Immature natural killer cell (primary cell): Measurements from ENCODE around the gene TDRKH. TPM values are rescaled to one million over a fixed set of nuclear protein-coding genes. Genes with fewer than 3 reads are reported as not detected.
A peak's percentile ranks its signal among the peaks of the same experiment; 100 is the strongest.
"Not testable (repeated sequence)": the region's sequence is repeated elsewhere in the genome, so short reads cannot be mapped to it uniquely, and the experiment has no call there.

Experiments
- DNase-seq, 3 donors: peaks; one replicate each; pipeline ENCODE4 v3.0.0; 2022; ENCODE audit warnings: mixed read lengths in 1 of 3
- H3K27ac Mint-ChIP-seq, 6 donors: one replicate each; pipeline ENCODE4 v1.8.0; 2020; ENCODE audit warnings: mixed read lengths in 6 of 6, mild to moderate bottlenecking in 5 of 6, inconsistent platforms in 4 of 6, moderate library complexity in 3 of 6
- H3K27me3 Mint-ChIP-seq, 3 donors: one replicate each; pipeline ENCODE4 v1.8.0; 2020 to 2021; ENCODE audit warnings: low read depth in 3 of 3, mild to moderate bottlenecking in 3 of 3, mixed read lengths in 3 of 3, moderate library complexity in 3 of 3, inconsistent platforms in 1 of 3
- H3K36me3 Mint-ChIP-seq, 3 donors: one replicate each; pipeline ENCODE4 v1.8.0; 2020; ENCODE audit warnings: mixed read lengths in 3 of 3, inconsistent platforms in 2 of 3, mild to moderate bottlenecking in 2 of 3
- H3K4me1 Mint-ChIP-seq, 2 donors: one replicate each; pipeline ENCODE4 v1.8.0; 2020; ENCODE audit warnings: inconsistent platforms in 2 of 2, mild to moderate bottlenecking in 2 of 2, mixed read lengths in 2 of 2, moderate library complexity in 1 of 2
- H3K4me3 Mint-ChIP-seq, 5 donors: one replicate each; pipeline ENCODE4 v1.8.0; 2020; ENCODE audit warnings: mild to moderate bottlenecking in 5 of 5, mixed read lengths in 5 of 5, inconsistent platforms in 3 of 5, moderate library complexity in 3 of 5
- H3K9me3 Mint-ChIP-seq, 6 donors: one replicate each; pipeline ENCODE4 v1.8.0; 2020; ENCODE audit warnings: mild to moderate bottlenecking in 6 of 6, mixed read lengths in 6 of 6, inconsistent platforms in 4 of 6, moderate library complexity in 3 of 6
- polyA plus RNA-seq, 3 donors: library from polyadenylated mRNA; unstranded; fragments of 300-500 nt; fragmentation: Illumina TruSeq; gene quantifications; one replicate each; pipeline ENCODE4 v1.2.3, GENCODE V29; 2021

TDRKH gene
- polyA plus RNA-seq, 3 donors from 2014 or later = 12.0 to 16.1 (median 16.0) TPM

- peaks cover 0 to 3% (median 2%) of the 10 kb centered on the region in 3 donors for H3K27me3 Mint-ChIP-seq
- H3K4me3 Mint-ChIP-seq = no peak overlapping the region
- H3K9me3 Mint-ChIP-seq = no peaks in the 10 kb centered on the region
- peaks cover 8 to 11% of the 10 kb centered on the region in 2 donors for H3K4me1 Mint-ChIP-seq
- no peak for DNase-seq
- H3K27ac Mint-ChIP-seq = no peak overlapping the region
- no peaks in the 10 kb centered on the region for H3K36me3 Mint-ChIP-seq
Measured at GRCh38 chr1:151803915-151804314, 13.6 kb upstream of the TDRKH start.

- DNase-seq = no peak
- no peak overlapping the region for H3K27ac Mint-ChIP-seq
- no peaks in the 10 kb centered on the region for H3K9me3 Mint-ChIP-seq
- H3K27me3 Mint-ChIP-seq = peaks cover 0 to 3% (median 2%) of the 10 kb centered on the region in 3 donors
- no peak overlapping the region for H3K4me3 Mint-ChIP-seq
- H3K4me1 Mint-ChIP-seq = peaks cover 8 to 11% of the 10 kb centered on the region in 2 donors
- no peaks in the 10 kb centered on the region for H3K36me3 Mint-ChIP-seq
Measured at GRCh38 chr1:151803164-151803563, 12.9 kb upstream of the TDRKH start.

DNA sequence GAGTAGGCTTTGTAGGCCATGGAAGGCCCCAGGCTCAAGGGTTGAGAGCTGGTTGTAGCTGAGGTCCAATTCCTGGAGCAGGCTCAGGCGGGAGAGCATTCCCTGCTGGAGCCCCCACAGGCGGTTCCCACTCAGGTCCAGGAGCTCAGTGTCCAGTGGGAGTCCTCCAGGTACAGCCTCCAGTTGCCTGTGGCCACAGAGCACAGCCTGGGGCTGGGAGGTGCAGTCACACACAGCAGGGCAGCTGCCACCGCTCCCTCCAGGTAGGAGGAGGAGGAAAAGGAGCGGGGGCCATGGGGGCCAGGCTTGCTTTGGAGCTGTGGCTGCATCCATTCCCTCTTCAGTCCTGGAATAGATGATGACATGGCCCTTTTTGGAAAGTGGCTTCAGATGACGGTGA is 12.1 kb upstream of the TDRKH start:
- peaks cover 0 to 3% (median 0%) of the 10 kb centered on the region in 3 donors for H3K27me3 Mint-ChIP-seq
- no peak overlapping the region for H3K4me3 Mint-ChIP-seq
- peaks cover 8 to 11% of the 10 kb centered on the region in 2 donors for H3K4me1 Mint-ChIP-seq
- no peak overlapping the region for H3K27ac Mint-ChIP-seq
- H3K9me3 Mint-ChIP-seq = no peaks in the 10 kb centered on the region
- no peak for DNase-seq
- no peaks in the 10 kb centered on the region for H3K36me3 Mint-ChIP-seq

DNA sequence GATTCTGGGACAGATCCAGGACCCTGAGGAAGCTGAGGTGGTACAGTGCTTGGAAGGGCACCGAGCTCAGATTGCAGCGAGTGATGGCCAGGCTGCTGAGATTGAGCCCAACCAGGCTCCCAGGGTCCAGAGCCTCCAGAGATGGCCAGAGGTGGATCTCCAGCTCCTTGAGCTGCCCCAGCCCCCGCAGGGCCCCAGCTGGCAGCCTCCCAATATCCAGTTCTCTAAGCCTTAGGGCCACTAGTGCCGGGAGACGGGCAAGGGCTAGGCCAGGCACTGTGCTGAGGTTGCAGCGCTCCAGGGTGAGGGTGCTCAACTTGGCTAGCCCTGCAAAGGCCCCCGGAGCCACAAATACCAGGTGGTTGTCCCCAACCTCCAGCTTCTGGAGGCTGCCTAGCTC is 11.5 kb upstream of the TDRKH start:
- Mint-ChIP-seq H3K36me3 (peaks cover 0 to under 1% (median 0%) of the 10 kb centered on the region in 3 donors), H3K27me3 (peaks cover 0 to 3% (median 1%) of the 10 kb centered on the region in 3 donors)

DNA sequence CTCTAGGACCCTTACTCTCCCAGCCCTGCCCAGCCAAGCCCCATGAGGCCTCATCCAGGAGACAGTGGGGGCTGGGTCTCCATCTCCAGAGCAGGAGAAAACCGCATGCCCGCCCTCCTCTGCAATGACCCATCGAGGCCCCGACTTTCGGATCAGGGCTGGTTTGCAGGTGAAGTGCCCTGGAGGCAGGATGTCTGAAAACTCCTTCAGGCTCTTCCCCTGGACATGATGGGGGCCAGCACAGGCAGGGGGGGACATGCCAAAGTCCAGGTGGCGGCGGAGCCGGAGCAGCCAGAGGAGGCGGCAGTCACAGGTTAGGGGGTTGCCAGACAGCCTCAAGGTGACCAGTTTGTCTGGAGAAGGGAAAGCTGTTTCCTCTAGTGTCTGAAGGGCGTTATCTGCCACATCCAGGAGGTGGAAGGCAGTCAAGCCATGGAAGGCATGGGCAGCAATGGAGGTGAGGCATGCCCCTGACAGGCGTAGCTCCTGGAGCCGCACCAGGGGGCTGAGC is 11.1 kb upstream of the TDRKH start:
- Mint-ChIP-seq H3K4me1 (peaks cover 8 to 11% of the 10 kb centered on the region in 2 donors), H3K36me3 (peaks cover 0 to 5% (median 0%) of the 10 kb centered on the region in 3 donors), H3K9me3 (no peaks in the 10 kb centered on the region), H3K27ac (no peak overlapping the region), H3K4me3 (no peak overlapping the region), H3K27me3 (peaks cover 0 to 3% (median 1%) of the 10 kb centered on the region in 3 donors)
- DNase-seq = no peak

More for the DNA sequence above, 11.5 kb upstream of the TDRKH start:
- H3K4me3 Mint-ChIP-seq = no peak overlapping the region
- DNase-seq = no peak
- no peak overlapping the region for H3K27ac Mint-ChIP-seq
- H3K9me3 Mint-ChIP-seq = no peaks in the 10 kb centered on the region
- peaks cover 8 to 11% of the 10 kb centered on the region in 2 donors for H3K4me1 Mint-ChIP-seq

DNA sequence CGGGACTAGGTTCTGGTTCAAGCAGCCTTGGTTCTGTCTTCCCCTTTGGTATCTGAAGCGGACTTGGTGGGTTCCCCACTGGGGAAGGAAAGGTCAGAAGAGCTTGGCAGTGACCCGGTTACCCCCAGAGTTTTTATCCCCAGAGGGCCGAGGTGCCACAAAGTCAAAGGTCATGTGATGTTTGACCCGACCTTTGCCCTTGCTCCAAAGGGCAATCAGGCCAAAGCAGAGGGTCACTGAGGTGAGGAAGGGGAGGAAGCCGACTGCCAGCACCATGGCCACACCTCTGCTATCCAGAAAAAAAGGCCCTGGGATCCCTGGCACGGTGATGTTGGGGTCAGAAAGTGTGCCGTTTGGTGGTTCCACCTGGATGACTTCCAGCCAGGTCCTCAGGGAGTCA is 10.5 kb upstream of the TDRKH start:
- Mint-ChIP-seq H3K4me3 (no peak overlapping the region), H3K9me3 (no peaks in the 10 kb centered on the region), H3K36me3 (peaks cover 0 to 6% (median 0%) of the 10 kb centered on the region in 3 donors), H3K27me3 (peaks cover 0 to 3% (median 1%) of the 10 kb centered on the region in 3 donors), H3K27ac (peak overlapping the region in 2 of 6 donors; percentile 5 to 40), H3K4me1 (peaks cover 8 to 11% of the 10 kb centered on the region in 2 donors)
- no peak for DNase-seq

- peaks cover 8 to 11% of the 10 kb centered on the region in 2 donors for H3K4me1 Mint-ChIP-seq
- no peak overlapping the region for H3K4me3 Mint-ChIP-seq
- no peak overlapping the region for H3K27ac Mint-ChIP-seq
- H3K27me3 Mint-ChIP-seq = peaks cover 0 to 3% (median 1%) of the 10 kb centered on the region in 3 donors
- DNase-seq = no peak
- peaks cover 0 to 7% (median 2%) of the 10 kb centered on the region in 3 donors for H3K36me3 Mint-ChIP-seq
- no peaks in the 10 kb centered on the region for H3K9me3 Mint-ChIP-seq
Measured at GRCh38 chr1:151799179-151800022, 9.1 kb upstream of the TDRKH start.

DNA sequence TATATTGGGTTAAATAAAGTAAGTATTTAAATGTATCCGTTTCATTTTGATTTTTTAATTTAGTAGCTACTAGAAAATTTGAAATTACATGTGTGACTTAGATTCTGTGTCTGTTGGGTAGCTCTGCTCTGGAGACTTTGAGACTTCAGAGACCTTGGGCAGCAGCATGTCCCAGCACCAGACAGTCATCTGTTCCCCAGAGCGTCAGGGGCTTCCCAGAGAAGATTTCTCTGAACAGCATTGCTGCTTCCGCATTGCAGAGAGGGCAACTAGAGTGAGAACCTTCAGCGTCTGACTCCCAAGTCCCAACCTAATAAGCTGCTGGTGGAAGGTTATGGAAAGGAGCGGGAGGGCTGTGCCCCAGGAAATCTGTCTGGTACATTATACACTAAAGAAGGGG is 8.3 kb upstream of the TDRKH start:
- H3K36me3 Mint-ChIP-seq = peaks cover 0 to 10% (median 5%) of the 10 kb centered on the region in 3 donors
- H3K27me3 Mint-ChIP-seq = peaks cover 0 to 3% (median 1%) of the 10 kb centered on the region in 3 donors
- H3K9me3 Mint-ChIP-seq = no peaks in the 10 kb centered on the region
- H3K4me3 Mint-ChIP-seq = no peak overlapping the region
- DNase-seq = no peak
- H3K27ac Mint-ChIP-seq = no peak overlapping the region
- H3K4me1 Mint-ChIP-seq = peaks cover 8 to 11% of the 10 kb centered on the region in 2 donors

- no peaks in the 10 kb centered on the region for H3K9me3 Mint-ChIP-seq
- peak overlapping the region; percentile 95 to 98 (median 97) for H3K4me3 Mint-ChIP-seq
- peaks cover 0 to 5% (median 4%) of the 10 kb centered on the region in 3 donors for H3K36me3 Mint-ChIP-seq
- no peak for DNase-seq
- peak overlapping the region; percentile 83 to 94 (median 86) for H3K27ac Mint-ChIP-seq
- peaks cover 6 to 12% (median 8%) of the 10 kb centered on the region in 3 donors for H3K27me3 Mint-ChIP-seq
- H3K4me1 Mint-ChIP-seq = peaks cover 32 to 35% of the 10 kb centered on the region in 2 donors
Measured at GRCh38 chr1:151790940-151791651, 796 bp upstream of the TDRKH start.

GRCh38 chr1:151787689-151788088 is 2.6 kb downstream of the TDRKH start:
- Mint-ChIP-seq H3K27me3 (peaks cover 6 to 12% (median 8%) of the 10 kb centered on the region in 3 donors), H3K36me3 (no peaks in the 10 kb centered on the region), H3K9me3 (no peaks in the 10 kb centered on the region), H3K4me1 (peaks cover 32 to 35% of the 10 kb centered on the region in 2 donors), H3K4me3 (no peak overlapping the region), H3K27ac (no peak overlapping the region)
- no peak for DNase-seq

DNA sequence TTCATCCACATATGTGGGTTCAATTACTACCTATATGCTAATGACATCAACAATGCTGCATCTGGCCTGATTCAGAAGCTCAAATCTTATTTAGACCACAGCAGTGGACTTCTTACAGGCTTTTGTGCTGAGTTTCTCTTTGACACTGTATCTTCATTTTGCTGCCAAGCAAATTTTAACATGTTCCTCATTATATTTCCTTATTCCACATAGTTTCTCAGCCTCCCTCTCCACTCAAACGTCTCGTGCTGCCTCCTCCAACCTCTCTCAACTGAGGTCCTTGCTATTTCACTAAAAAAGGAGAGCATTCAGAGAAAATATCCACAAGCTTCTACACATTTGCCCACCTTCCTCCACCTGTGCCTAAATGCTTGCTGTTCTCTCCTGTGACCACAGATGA is 6.5 kb downstream of the TDRKH start:
- Mint-ChIP-seq H3K27me3 (peaks cover 0 to 3% (median 0%) of the 10 kb centered on the region in 3 donors), H3K9me3 (no peaks in the 10 kb centered on the region), H3K4me1 (peaks cover 0 to 2% of the 10 kb centered on the region in 2 donors), H3K4me3 (no peak overlapping the region), H3K36me3 (peaks cover 10 to 24% (median 11%) of the 10 kb centered on the region in 3 donors), H3K27ac (no peak overlapping the region)
- no peak for DNase-seq

- Mint-ChIP-seq H3K27ac (no peak overlapping the region), H3K4me1 (no peaks in the 10 kb centered on the region), H3K4me3 (no peak overlapping the region), H3K36me3 (peaks cover 17 to 32% (median 18%) of the 10 kb centered on the region in 3 donors), H3K27me3 (peaks cover 0 to 3% (median 0%) of the 10 kb centered on the region in 3 donors), H3K9me3 (no peaks in the 10 kb centered on the region)
- DNase-seq = no peak
Measured at GRCh38 chr1:151782741-151783140, 7.6 kb downstream of the TDRKH start.

- not testable (repeated sequence) for H3K9me3 Mint-ChIP-seq, H3K4me1 Mint-ChIP-seq, DNase-seq, H3K4me3 Mint-ChIP-seq, H3K27ac Mint-ChIP-seq, H3K27me3 Mint-ChIP-seq
- H3K36me3 Mint-ChIP-seq = peaks cover 17 to 32% (median 18%) of the 10 kb centered on the region in 3 donors
Measured at GRCh38 chr1:151782026-151782425, 8.3 kb downstream of the TDRKH start.

DNA sequence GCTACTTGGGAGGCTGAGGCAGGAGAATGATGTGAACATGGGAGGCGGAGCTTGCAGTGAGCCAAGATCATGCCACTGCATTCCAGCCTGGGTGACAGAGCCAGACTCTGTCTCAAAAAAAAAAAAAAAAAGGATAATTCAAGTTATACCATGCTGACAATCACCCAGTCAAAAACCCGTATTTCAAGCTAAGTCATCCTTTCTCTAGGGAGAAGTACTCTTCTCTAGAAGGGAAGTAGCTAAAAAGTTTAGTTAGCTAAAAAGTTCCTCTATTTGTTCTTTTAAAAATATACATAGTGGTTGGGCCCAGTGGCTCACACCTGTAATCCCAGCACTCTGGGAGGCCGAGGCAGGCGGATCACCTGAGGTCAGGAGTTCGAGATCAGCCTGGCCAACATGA is 9.6 kb downstream of the TDRKH start:
- H3K9me3 Mint-ChIP-seq, H3K27me3 Mint-ChIP-seq, H3K27ac Mint-ChIP-seq, H3K4me3 Mint-ChIP-seq, DNase-seq, H3K4me1 Mint-ChIP-seq: not testable (repeated sequence)
- H3K36me3 Mint-ChIP-seq = peaks cover 21 to 40% (median 25%) of the 10 kb centered on the region in 3 donors
